HG02763 (cell line): Measurements from ENCODE around the gene YIPF1.

Experiments
- ATAC-seq: cut with Tn5 transposase; IDR thresholded peaks from one replicate; pipeline ENCODE4 v1.9.1; 2021; ENCODE audit warnings: mild to moderate bottlenecking, moderate library complexity; ENCODE audit not compliant: unreplicated experiment

Gene YIPF1

DNA sequence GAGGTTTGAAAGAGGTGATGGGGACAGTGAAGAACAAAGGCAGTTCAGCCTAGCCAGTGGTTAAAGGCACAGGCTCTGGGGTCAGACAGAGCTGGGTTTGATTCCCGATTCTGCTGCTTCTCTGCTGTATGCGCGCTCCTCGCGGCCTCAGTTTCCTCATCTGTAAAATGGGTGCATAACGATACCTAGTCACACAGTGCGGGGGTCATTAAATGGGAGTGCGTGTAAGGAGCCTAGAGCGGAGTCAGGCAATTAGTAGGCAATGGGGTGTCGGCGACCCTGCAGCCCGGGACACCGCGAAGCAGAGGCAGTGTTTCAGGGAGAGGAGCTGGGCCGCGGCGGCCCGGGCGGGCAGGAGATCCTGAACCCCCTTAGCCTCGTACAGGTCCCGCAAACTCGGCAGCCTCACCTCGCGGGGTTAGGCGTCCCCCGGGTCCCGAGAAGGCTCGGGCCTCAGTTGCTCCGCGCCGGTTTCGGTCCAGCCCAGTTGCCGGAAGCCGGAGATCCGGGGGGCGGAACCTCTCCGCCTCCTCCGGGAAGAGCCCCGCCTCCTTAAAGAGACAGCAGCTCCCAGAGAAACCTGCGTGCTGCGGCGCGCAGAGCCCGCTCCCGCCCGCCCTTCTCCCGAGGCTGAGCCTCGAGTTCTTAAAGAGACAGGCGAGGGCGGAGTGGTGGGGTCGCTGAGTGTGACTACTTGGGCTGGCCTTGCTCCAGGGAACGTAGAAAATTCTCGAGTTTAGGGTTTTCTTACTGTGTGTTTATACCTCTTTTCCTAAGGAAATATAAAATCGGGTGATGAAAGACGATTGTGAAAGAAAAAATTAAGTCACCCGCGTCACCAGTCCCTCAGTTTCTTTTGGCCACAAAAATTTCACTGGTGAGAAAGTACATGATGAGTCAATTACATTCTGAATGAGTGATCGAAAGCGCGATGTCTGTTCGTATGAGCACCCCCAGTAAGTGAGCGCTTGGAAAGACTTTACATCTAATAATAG is at the start of gene YIPF1:
Gene YIPF1, minus strand, starts transcription at position 494 of the 995 bp plus-strand sequence. CDS start 860 bp downstream, outside the sequence.
- ATAC-seq, result peak; percentile 91

DNA sequence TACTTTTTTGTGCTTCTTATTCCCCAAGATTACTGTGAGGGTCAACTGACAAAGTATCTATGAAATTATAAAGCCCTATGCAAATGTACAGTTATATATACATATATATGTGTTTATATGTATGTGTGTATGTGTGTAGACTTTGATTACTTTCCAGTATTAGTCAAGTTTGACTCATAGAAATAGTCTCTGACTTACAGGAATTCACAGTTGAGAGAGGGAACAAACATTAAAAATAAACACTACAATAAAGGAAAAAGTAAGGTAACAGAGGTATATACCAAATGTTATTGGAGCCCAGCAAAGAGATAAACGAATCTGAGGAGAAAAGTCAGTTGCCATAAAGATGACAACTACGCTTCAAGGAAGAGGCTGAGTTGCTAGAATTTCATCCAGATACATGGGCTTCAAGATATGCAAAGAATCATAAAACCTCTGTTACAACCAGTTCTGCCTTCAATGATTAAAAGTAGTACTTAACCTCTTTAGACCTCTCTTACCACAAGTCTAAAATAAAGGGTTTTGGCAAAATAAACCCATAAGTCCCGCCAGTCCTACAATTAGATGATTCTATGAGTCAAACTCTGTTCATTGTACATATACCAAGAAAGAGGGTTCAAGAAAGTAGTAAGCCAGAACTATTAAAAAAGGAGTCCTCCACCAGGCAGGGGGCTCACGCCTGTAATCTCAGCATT is 48.7 kb upstream of the YIPF1 start:
- ATAC-seq, result no peak

DNA sequence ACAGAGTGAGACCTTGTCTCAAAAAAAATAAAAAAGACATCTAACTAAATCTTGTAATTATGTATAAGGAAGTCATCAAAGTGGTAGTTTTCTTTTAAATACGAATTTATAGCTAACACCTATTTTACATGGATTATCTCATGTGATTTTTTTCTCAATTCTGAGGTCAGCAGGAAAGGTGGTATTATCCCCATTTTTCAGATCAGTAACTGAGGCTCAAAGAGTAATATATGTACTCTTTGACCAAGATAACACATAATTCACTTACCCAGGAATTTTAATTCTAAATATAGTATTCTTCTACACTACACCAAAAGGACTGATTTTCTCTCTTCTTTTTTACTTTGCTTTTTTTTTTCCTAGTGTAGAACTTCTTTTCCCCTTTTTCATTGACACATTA is 46.8 kb upstream of the YIPF1 start:
- no peak for ATAC-seq

DNA sequence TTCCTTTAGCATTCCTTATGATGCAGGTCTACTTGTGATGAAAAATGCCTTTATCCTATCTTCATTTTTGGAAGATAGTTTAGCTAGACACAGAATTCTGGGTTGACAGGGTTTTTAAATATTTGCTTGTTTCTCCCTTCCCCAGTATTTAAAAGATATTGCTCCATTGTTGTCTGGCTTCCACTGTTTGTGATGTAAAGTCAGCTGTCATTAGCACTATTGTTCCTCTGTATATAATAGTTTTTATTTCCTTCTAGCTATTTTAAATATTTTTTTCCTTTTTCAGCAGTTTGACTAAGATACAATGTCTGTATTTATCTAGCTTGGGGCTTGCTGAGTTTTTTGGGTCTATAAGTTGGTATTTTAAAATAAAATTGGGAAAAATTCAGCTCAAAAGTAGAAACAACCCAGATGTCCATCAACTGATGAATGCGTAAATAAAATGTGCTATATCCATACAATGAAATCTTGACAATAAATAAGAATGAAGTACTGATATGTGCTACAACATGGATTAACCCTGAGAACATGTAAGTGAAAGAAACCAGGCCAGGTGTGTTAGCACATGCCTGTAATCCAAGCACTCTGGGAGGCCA is 44.7 kb upstream of the YIPF1 start:
- ATAC-seq, result no peak

DNA sequence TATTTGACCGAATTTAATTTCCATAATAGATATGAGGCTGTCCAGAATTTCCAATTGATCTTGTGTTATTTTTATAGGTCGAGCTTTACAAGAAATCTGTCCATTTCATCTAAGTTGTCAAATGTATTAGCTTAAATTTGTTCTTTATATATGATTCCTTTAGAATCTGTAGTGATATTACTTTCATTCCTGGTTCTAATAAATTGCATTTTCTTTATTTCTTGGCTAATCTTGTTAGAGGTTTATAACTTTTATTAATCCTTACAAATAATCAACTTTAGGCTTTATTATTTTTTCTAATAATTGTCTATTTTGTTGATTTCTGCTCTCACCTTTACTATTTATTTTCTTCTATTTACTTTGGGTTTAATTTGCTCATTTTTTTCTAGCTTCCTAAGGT is 41.9 kb upstream of the YIPF1 start:
- no peak for ATAC-seq

DNA sequence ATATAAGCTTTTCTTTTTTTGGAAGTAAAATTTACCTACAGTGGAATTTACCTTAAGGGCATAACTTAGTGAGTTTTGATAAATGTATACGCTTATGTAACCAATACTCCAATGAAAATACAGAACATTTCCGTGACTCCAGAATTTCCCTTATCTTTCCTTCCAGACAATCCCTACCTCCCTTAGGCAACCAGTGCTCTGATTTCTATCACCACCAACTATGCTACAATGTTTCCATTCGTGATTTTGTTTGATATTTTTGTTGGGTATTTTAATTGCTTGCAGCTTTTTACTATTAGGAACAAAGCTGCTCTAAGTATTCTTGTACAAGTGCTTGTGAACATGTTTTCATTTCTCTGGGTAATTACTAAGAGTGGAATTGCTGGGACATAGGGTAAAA is 41.3 kb upstream of the YIPF1 start:
- no peak for ATAC-seq

DNA sequence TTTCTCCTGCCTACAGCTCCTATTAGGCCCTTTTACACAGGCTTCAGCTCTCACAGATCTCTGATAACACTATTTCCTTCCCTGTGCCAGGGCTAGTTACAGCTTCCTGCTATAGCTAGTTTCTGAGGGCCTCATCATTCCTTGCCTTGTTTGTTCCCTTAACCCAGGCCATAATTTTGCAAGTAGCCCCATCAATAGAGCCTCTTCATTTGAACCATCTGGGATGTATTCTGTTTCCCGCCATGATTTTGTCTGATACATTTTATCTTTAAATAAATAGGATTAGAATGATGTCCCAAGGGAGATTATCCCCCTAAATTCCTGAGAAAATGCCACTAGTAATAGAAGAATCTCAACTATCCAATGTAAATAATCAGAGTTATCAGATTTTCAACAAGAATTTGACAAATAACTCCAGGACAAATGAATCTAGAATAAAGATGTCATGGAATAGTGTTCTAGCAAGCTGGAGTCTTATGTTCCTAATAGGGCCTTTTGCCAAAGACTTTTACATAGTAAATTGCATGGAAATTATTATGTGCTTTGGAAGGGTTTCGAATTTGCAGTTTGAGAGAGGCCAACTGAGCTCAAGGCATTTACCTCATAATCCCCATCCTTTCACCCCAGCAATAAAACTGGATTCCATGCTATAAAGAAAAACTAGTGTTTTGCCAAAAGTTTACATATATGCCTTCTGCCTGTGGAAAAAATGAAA is 39.8 kb upstream of the YIPF1 start:
- ATAC-seq, result no peak

DNA sequence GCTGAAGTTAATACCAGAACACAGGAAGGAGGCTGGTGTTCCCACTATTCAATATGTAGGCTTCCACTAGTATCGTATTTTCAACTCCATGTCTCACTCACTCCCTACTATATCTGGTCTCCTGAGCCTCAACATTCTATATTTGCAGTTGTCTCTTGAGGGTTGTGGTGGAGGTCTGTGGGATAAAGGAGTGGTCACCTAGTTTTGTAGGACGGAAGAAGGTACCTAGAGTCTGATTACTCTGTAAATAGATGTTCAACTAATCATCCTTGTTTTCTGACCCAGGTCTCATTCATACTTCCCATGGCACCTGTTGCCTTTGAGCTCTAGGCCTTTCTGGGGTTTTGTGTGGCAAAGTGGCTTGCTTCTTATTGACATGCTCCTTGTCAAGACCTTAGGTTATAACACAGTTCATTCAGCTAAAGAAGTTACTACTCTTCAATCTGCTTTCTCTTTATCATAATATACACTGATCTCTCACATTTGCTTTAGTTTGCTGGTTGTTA is 37.8 kb upstream of the YIPF1 start:
- ATAC-seq, result no peak

DNA sequence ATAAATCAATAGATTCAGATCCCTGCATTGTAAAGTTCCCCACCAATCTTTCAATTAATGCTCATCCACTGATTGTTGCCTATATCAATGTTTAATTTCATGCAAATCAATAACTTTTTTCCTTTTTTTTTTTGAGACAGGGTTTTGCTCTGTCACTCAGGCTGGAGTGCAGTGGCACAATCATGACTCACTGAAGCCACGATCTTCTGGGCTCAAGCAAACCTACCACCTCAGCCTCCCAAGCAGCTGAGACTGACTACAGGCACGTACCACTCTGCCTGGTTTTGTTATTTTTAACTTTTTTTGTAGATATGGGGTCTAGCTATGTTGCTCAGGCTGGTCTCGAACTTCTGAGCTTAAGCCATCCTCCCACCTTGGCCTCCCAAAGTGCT is 30.1 kb upstream of the YIPF1 start:
- ATAC-seq, result no peak

DNA sequence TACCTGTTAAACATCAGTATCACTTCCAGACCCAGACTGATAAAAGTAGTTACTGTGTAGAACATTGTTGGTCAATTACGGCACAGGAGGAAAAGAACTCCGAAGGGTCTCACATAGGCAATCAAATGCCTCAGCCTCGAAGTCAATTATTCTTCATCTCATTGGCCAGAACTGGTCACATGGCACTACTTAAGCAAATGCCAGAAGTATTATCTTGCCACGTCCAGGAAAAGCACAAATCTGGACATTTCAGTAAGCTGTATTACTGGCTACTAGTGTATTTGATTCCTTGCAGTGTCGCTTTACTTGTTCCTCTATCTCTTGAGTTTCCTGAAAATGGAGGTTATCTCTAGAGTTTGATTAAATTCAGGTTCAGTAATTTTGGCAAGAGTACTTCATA is 28.7 kb upstream of the YIPF1 start:
- ATAC-seq, result no peak

DNA sequence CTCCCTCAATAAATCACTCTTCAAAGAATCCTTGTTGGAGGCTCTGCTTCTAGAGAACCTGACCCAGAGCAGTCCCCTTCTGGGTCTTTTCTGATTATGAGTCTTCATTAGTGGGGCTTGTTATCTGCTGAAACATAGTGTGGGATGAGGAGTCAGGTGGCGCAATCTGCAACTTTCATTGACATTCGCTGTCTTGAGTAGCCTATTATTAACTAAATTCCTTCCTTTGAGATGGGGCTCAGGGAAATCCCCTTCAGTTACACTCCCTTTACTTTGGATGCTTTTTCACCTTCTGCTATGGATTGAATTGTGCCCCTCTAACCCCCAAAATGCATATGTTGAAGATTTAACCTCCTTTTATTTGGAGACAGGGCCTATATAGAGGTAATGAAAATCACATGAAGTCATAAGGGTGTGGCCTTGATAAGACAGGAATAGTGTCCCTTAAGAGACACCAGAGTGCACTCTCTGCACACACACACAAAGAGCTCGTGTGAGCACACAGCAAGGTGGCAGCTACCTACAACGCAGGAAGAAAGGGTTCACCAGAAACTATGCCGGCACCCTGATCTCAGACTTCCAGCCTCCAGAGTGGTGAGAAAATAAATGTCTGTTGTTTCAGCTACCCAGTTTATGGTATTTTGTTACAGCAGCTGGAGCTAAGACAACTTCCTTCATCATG is 23.9 kb upstream of the YIPF1 start:
- ATAC-seq, result no peak

DNA sequence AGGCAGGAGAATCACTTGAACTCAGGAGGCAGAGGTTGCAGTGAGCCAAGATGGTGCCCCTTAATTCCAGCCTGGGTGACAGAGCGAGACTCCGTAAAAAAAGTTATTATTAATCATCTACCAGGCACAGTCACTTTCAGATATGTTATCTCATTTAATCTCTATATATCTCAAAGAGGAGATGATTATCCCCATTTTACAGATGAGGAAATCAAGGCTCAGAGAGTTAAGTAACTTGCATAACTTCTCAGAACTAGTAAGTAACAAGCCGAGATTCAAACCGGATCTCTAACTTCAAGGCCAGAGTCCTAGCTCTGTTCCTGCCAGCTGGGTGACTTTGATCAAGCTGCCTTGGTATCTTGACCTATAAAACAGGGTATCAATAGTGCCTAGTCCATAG is 21.8 kb upstream of the YIPF1 start:
- no peak for ATAC-seq

DNA sequence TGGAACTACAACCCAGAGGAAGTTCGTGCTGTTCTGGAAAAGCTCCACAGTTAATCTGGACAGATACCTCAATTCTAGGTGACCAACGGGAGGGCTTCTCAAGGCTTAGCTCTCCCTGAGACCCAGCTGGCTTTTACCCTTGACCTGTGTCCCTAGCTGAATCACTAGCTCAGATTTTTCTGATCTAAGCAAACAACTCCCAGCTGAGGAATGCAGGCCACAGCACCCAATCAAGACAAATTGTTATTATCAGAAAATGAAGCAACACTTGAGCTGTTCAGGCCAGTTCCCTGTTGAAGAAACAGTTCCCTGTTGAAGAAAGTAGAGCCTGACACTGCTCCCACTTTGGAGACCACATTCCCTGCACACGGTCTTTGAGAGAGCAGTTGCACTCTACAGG is 20.3 kb upstream of the YIPF1 start:
- ATAC-seq, result no peak

DNA sequence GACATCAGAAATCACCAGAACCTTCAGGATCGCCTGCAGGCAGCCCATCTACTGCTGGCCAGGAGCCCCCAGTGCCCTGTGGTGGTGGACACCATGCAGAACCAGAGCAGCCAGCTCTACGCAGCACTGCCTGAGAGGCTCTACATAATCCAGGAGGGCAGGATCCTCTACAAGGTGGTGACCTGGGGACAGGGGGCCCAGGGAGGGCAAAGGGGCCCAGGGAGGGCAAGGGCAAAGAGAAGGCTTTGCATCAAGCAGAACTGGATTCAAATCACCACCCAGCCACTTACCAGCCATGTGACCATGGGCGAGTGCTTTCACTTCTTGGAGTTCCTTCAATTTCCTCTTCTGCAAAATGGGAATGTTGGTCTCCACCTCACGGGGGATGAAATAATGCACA is 16.5 kb upstream of the YIPF1 start:
- no peak for ATAC-seq

DNA sequence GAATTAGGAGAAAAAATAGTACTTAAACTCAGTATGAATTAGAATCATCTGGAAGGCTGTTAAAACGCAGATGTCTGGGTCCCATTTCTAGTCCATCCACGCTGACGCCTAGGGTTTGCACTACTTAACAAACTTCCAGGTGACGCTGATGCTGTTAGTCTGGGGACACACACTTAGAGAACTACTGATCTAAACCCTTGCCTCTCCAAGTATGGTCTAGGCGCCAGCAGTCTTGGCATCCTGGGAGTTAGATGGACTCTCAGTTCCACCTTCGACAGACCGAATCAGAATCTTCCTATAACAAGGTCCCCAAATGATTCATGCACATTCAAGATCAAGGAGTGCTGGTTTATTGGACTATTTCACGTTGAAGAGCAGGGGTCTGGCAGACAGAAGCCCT is 15.9 kb upstream of the YIPF1 start:
- ATAC-seq, result no peak

DNA sequence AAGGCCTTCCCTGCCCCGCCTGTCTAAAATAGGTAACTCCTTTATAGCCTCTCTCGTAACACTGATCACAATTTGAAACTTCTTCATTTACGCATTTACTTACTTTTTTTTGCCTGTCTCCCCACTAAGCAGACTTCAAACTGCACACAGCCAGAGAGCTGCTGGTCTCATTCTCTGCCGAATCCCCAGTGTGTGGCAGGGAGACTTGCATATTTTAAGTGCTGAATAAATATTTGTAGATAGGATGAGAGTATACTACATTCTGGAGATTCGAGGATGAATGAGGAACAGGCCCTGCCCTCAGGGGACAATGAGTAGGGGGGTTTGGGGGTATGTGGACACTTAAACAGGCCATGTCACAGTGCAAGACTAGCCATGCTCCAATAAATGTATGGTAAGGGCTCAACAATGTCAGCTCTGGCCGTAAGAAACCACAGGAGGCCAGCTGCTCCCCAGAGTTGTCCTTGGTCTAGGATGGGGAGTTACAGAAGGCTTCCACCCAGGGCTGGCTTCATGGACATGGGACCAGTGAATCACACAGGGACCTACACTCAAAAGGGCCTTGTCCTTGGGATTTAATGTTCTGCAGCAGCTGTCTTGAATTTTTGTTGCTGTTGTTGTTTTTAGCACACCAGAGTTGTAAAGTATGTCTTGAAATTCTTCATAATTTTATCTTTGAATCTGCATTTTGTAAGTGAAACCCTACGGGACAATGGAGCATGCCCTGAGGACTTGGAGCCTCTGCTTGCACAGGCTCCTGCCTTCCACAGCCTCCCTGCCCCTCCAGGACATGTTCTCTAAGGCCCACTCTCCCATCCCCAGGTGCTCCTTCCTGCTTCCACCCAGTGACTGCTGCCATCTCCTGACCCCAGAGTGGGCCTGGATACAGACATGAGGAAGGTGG is 12.9 kb upstream of the YIPF1 start:
- ATAC-seq, result no peak

DNA sequence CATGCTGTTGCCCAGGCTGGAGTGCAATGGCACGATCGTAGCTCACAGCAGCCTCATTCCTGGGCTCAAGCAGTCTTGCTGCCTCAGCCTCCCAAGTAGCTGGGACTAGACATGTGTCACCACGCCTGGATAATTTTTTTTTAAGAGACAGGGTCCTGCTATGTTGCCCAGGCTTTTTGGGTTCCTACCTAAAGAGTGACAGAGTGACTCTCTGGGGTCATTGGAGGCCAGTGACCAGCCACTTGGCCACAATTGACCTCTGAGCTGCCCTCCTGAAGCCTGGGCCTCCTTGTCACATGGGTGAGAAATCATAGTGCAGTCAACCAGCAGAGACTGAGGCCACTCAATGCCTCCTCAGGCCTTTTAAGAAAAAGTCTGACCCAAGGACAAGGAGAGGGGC is 10.1 kb upstream of the YIPF1 start:
- ATAC-seq, result no peak

DNA sequence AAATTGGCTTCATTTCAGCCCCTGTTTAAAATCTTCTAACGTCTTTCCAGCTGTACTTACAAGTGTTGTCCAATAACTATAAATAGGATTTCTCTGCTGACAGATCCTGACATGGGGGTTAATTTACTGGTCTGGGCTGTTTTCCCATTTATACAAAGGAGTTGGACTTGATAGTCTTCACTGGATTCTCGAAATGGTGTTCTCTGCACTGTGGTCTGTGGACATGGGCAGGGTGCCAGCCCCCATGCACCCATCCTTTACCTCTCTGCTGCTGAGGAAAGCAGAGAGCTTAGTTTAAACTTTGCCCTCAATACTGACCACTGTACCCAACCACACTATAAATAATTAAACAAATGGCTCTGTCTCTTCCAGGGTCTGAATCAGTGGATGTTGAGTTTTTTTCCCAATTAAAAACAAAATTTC is 9.6 kb upstream of the YIPF1 start:
- no peak for ATAC-seq

DNA sequence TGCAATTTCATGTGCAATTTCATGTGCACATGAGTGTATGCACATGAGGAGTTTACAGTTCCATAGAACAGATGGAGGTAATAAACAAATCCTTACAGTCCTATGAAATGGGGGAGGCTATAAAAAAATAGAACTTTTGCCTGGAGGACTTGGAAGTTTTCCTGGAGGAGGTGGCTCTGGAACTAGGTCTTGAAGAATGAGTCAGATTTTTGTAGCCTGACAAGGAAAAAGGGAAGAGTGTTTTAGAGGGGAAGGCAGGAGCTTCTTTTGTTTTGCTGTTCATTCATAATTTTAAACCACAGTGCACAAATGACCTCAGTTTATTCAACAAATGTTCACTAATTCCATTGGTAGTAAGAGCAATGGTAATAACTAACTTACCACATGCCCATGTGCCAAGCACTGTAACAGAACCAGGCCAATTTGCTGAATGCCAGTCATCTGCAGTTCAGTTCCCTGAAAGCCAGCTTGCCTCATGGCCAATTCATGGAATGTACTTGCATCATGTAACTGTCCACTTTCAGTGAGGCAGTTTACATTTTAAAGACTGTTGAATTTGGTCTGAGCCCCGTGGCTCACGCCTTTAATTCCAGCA is 7.1 kb upstream of the YIPF1 start:
- no peak for ATAC-seq
